K562 (cell line): ENCODE measurements around the gene SIGLEC11. TPM values are rescaled to one million over a fixed set of nuclear protein-coding genes. Genes with fewer than 3 reads are reported as not detected.

Experiments used
- CEBPG ChIP-seq, 3 experiments: fragments of 200-800 bp in 1 of 3; sonication (Bioruptor generic) in 1 of 3; sonication (generic) in 1 of 3; formaldehyde crosslinking in 1 of 3; IDR thresholded peaks in 2 of 3; conservative IDR thresholded peaks in 1 of 3; 2 replicates each; pipeline versions ENCODE4 v1.6.1 to v1.8.0; 2016 to 2022; ENCODE audit warnings: missing compliant biosample characterization in 2 of 3, missing genetic modification characterization in 2 of 3, mild to moderate bottlenecking in 1 of 3, missing genetic modification reagents in 1 of 3
- EZH2 ChIP-seq: IDR thresholded peaks from 2 replicates; pipeline ENCODE4 v1.6.1; 2012; ENCODE audit warnings: low read depth, mild to moderate bottlenecking, inconsistent platforms, low read length, borderline replicate concordance
- HIVEP1 ChIP-seq: fragments of 250-450 bp; sonication (Bioruptor Pico); IDR thresholded peaks from 2 replicates; pipeline ENCODE4 v1.4.0; 2020; ENCODE audit warnings: mild to moderate bottlenecking
- HSF4 ChIP-seq: fragments of 250-450 bp; sonication (Bioruptor Pico); IDR thresholded peaks from 2 replicates; pipeline ENCODE4 v2.1.2; 2022; ENCODE audit warnings: mild to moderate bottlenecking, moderate library complexity, borderline replicate concordance
- KDM4B ChIP-seq, 2 experiments: fragments of 450-650 bp in 1 of 2; sonication (generic) in 1 of 2; IDR thresholded peaks; 2 replicates each; pipeline ENCODE4 v1.6.1; 2016 to 2017; ENCODE audit warnings: borderline replicate concordance in 2 of 2, antibody characterized with exemption in 1 of 2, low read depth in 1 of 2, mild to moderate bottlenecking in 1 of 2
- NFE2L1 ChIP-seq: fragments of 450-650 bp; IDR thresholded peaks from 2 replicates; pipeline ENCODE4 v1.6.1; 2016; ENCODE audit warnings: missing genetic modification characterization, low read depth, mild to moderate bottlenecking, missing compliant biosample characterization, moderate library complexity, borderline replicate concordance
- POLR3A ChIP-seq: IDR thresholded peaks from 2 replicates; pipeline ENCODE4 v1.6.1; 2011; ENCODE audit warnings: borderline replicate concordance, mild to moderate bottlenecking, moderate library complexity; ENCODE audit not compliant: insufficient read length, insufficient read depth; ENCODE audit errors: extremely low read depth
- SMARCE1 ChIP-seq: fragments of 450-650 bp; IDR thresholded peaks from 2 replicates; pipeline ENCODE4 v1.7.1; 2016; ENCODE audit warnings: mild to moderate bottlenecking
- THAP12 ChIP-seq: fragments of 250-450 bp; sonication (Bioruptor Pico); IDR thresholded peaks from 2 replicates; pipeline ENCODE4 v1.9.0; 2021; ENCODE audit warnings: mild to moderate bottlenecking, inconsistent platforms
- USF1 ChIP-seq: sonication (generic); formaldehyde crosslinking; IDR thresholded peaks from 2 replicates; pipeline ENCODE4 v1.9.0; 2022; ENCODE audit warnings: mild to moderate bottlenecking, missing genetic modification reagents
- ZFX ChIP-seq: sonication (generic); formaldehyde crosslinking; IDR thresholded peaks from 2 replicates; pipeline ENCODE4 v1.8.0; 2022; ENCODE audit warnings: mild to moderate bottlenecking, missing genetic modification reagents, moderate library complexity
- ZNF134 ChIP-seq: fragments of 250-450 bp; sonication (Bioruptor Pico); conservative IDR thresholded peaks from 2 replicates; pipeline ENCODE4 v1.4.0; 2020
- ZNF445 ChIP-seq: fragments of 250-450 bp; sonication (Bioruptor Pico); IDR thresholded peaks from 2 replicates; pipeline ENCODE4 v1.4.0; 2020; ENCODE audit warnings: low read depth, mild to moderate bottlenecking, moderate library complexity
- ZNF655 ChIP-seq: fragments of 250-450 bp; sonication (Bioruptor Pico); IDR thresholded peaks from 2 replicates; pipeline ENCODE4 v1.5.0; 2021
- ZNF75A ChIP-seq: fragments of 450-650 bp; formaldehyde crosslinking; IDR thresholded peaks from 2 replicates; pipeline ENCODE4 v1.4.0; 2020; ENCODE audit warnings: mild to moderate bottlenecking
- polyA plus RNA-seq, 8 experiments: library from polyadenylated mRNA; depleted of rRNA in 4 of 8; stranded (reverse) in 5 of 8; unstranded in 3 of 8; fragments of >200 nt; fragmentation: Nextera tagmentation in 2 of 8; fragmentation: Illumina TruSeq in 1 of 8; extraction: Ambion mirVana in 2 of 8; extraction: Trizol in 1 of 8; gene quantifications; 2 replicates each; pipeline versions ENCODE4 v1.2.1 to v1.2.3, GENCODE V29; 2011 to 2014; ENCODE audit warnings: inconsistent platforms in 1 of 8, missing spikeins in 1 of 8
- total RNA-seq, 7 experiments: library from RNA; depleted of rRNA in 6 of 7; stranded (reverse); fragments of >200 nt in 6 of 7; fragmentation: Illumina TruSeq in 2 of 7; extraction: Trizol in 2 of 7; gene quantifications; 2 replicates each; pipeline versions ENCODE4 v1.2.1 to v1.2.3, GENCODE V29; 2011 to 2021; ENCODE audit warnings: low replicate concordance in 1 of 7
- TF ChIP-seq, protein P1 (sequence below): fragments of 250-450 bp; sonication (Bioruptor Pico); IDR thresholded peaks from 2 replicates; pipeline ENCODE4 v1.8.0; 2022; ENCODE audit warnings: moderate library complexity, mild to moderate bottlenecking, inconsistent platforms
- TF ChIP-seq, protein P2 (sequence below), 3 experiments: IDR thresholded peaks in 2 of 3; conservative IDR thresholded peaks in 1 of 3; 2 replicates each; pipeline ENCODE4 v1.5.1; 2011 to 2012; ENCODE audit warnings: low read length in 3 of 3, mild to moderate bottlenecking in 3 of 3, control low read depth in 2 of 3, improper control_type of control experiment in 1 of 3, inconsistent platforms in 1 of 3, low read depth in 1 of 3, mixed read lengths in 1 of 3, moderate library complexity in 1 of 3; ENCODE audit not compliant: insufficient read depth in 2 of 3

The SIGLEC11 gene
- total and polyA plus RNA-seq, 9 of the 15 experiments (the other 6 are each of a cell fraction or from before 2014, with no cell fraction given) = not detected

DNA sequence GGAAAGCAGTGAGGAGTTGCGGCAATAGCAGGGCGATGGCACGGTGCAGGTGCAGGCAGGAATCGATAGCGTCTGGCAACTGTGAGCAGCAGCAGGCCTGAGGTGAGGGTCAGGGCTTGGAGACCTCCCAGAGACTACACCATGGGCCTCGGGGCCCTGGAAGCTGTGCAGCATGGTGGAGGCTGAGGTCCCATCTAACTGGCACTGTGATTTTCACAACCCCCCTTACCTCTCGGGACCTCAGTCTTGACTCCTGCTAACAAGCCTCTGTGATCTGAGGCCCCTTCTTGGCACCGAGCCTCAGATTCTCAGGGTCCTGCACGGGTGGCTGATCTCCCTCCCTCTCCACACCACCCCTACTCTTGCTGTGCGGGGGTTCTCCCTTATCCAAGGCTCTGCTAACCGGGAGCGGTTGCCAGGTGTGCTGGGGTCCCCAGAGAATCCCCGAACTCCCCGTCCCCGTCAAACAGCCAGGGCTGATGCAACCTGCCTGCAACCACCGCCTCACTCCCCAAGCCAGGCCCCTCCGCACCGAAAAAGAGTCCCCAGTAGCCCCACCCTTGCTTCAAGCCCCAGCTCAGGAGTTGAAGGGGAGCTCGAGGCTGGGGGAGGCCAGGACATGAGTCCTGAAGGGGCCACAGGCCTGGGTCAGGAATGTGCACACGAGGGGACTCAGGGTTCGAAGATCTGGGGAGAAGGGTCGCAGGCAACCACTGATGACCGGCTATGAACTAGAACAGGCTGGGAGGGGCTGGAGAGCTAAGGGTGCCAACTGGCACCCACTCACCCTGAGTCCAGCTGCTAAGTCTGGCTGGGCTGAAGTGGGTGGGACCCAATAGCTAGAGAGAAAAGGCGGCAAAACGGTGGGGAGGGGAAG is 36.7 kb downstream of the SIGLEC11 start (continued):
- TF ChIP-seq HSF4 (CRISPR knock-in tag) (peak; percentile 80; the same call in 1 of the 2 replicates), USF1 (0 out of 2 replicates have a peak, but pooled peaks have one; percentile 2), ZNF445 (CRISPR knock-in tag) (no peak), ZNF75A (CRISPR knock-in tag) (no peak), POLR3A (no peak), HIVEP1 (peak; percentile 67; the same call in 1 of the 2 replicates), EZH2 (no peak), CEBPG (CRISPR knock-in tag; IDR thresholded peaks at IDR 0.05) (peak; percentile 99), CEBPG (tag; conservative IDR thresholded peaks at IDR 0.05 in 1 of 2, IDR thresholded peaks at IDR 0.05 in 1 of 2) (peak; percentile 96 to 99), SMARCE1 (no peak), ZNF655 (CRISPR knock-in tag) (no peak), ZNF134 (CRISPR knock-in tag) (peak; percentile 56), KDM4B (IDR thresholded peaks at IDR 0.05; ENCODE audit: borderline replicate concordance in 2 of 2, low read depth in 1 of 2) (0 out of 4 replicates have a peak, but pooled peaks of 1 of the 2 experiments have one; percentile 22), THAP12 (CRISPR knock-in tag) (no peak), ZFX (no peak), NFE2L1 (tag) (peak; percentile 27; the same call in 1 of the 2 replicates)
- TF ChIP-seq, protein P1, sequence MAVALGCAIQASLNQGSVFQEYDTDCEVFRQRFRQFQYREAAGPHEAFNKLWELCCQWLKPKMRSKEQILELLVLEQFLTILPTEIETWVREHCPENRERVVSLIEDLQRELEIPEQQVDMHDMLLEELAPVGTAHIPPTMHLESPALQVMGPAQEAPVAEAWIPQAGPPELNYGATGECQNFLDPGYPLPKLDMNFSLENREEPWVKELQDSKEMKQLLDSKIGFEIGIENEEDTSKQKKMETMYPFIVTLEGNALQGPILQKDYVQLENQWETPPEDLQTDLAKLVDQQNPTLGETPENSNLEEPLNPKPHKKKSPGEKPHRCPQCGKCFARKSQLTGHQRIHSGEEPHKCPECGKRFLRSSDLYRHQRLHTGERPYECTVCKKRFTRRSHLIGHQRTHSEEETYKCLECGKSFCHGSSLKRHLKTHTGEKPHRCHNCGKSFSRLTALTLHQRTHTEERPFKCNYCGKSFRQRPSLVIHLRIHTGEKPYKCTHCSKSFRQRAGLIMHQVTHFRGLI (CRISPR knock-in tag) = peak; percentile 80; the same call in 1 of the 2 replicates
- TF ChIP-seq, protein P2, sequence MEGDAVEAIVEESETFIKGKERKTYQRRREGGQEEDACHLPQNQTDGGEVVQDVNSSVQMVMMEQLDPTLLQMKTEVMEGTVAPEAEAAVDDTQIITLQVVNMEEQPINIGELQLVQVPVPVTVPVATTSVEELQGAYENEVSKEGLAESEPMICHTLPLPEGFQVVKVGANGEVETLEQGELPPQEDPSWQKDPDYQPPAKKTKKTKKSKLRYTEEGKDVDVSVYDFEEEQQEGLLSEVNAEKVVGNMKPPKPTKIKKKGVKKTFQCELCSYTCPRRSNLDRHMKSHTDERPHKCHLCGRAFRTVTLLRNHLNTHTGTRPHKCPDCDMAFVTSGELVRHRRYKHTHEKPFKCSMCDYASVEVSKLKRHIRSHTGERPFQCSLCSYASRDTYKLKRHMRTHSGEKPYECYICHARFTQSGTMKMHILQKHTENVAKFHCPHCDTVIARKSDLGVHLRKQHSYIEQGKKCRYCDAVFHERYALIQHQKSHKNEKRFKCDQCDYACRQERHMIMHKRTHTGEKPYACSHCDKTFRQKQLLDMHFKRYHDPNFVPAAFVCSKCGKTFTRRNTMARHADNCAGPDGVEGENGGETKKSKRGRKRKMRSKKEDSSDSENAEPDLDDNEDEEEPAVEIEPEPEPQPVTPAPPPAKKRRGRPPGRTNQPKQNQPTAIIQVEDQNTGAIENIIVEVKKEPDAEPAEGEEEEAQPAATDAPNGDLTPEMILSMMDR (IDR thresholded peaks at IDR 0.05 in 2 of 3, conservative IDR thresholded peaks at IDR 0.05 in 1 of 3; ENCODE audit: insufficient read depth in 2 of 3, low read depth in 1 of 3, low read length in 3 of 3) = no peak
